HG02798 (cell line): ENCODE data around the gene TRAF2.

ENCODE experiments used
- ATAC-seq: cut with Tn5 transposase; IDR thresholded peaks from one replicate; pipeline ENCODE4 v1.9.1; 2021; ENCODE audit warnings: mild to moderate bottlenecking; ENCODE audit not compliant: unreplicated experiment, poor library complexity

Gene TRAF2

DNA sequence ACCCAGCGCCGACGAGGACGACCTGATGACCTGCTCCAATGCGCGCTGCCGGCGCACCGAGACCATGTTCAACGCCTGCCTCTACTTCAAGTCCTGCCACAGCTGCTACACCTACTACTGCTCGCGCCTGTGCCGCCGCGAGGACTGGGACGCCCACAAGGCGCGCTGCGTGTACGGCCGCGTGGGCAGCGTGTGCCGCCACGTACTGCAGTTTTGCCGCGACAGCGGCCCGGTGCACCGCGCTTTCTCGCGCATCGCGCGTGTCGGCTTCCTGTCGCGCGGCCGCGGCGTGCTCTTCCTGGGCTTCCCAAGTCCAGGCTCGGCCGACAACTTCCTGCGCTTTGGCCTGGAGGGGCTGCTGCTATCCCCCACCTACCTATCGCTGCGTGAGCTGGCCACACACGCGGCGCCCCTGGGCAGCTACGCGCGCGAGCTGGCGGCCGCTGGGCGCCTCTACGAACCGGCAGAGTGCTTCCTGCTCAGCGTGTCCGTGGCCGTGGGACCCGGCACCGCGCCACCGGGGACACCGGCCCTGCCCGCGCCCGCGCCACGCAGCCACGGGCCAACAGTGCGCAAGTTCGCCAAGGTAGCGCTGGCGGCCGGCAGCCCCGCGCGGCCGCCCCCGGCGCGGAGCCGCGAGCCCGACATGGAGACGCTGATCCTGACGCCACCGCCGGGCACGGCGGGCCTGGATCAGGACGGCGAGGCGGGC is 39.8 kb upstream of the TRAF2 start:
- ATAC-seq: no peak

DNA sequence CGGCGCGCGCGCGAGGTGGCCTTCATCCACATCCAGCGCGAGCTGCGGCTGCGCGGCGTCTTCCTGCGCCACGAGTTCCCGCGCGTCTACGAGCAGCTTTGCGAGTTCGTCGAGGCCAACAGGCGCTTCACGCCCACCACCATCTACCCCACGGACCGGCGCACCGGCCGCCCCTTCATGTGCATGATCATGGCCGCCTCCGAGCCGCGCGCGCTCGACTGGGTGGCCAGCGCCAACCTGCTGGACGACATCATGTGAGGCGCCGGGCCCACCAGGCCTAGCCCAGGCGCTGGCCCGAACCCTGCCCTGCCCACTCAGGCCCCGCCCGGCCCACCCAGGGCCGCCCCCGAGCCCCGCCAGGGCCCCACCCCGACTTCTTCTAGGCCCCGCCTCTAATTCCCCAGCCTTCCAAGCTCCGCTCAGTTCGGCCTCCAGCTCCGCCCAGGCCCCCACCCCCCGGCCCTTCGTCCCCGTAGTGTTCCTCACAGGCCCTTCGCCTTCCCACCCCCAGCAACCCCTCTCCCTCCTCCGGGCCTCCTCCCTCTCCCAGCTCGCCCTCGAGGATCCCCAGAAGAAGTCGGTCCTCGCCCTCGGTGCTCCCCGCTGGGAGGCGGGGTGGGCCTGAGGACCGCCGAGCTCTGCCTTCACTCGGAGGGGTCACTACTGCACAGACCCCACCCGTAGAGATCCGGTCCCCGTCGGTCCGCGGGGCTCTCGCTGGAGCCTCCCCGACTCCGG is 39.1 kb upstream of the TRAF2 start:
- ATAC-seq: no peak

DNA sequence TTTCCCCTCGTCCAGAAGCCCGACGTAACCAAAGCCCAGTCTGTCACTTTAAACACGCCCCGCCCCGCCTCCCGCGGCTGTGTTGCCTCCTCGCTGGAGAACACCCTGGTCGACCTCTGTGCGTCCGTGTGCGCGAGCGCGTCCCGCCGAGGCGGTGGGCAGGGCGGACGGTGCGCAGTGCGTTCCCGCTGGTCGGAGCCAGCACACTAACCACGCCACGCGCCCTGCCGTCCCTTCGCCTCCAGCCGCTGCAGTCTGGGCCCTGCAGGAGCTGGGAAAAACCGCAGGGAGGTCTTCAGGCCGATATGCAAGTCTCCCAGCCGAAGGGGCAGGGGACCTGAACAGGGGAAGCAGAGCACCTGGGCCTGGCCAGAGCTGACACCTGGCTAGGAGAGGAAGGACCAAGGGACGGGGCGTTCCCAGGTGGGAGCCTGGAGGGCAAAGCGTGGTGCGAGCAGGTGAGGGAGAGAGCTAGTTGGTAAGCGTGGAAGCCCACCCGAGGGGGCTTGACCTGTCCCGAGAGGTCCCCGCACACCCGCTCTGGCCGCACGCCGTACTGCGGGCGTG is 38.4 kb upstream of the TRAF2 start:
- ATAC-seq: peak; percentile 18

DNA sequence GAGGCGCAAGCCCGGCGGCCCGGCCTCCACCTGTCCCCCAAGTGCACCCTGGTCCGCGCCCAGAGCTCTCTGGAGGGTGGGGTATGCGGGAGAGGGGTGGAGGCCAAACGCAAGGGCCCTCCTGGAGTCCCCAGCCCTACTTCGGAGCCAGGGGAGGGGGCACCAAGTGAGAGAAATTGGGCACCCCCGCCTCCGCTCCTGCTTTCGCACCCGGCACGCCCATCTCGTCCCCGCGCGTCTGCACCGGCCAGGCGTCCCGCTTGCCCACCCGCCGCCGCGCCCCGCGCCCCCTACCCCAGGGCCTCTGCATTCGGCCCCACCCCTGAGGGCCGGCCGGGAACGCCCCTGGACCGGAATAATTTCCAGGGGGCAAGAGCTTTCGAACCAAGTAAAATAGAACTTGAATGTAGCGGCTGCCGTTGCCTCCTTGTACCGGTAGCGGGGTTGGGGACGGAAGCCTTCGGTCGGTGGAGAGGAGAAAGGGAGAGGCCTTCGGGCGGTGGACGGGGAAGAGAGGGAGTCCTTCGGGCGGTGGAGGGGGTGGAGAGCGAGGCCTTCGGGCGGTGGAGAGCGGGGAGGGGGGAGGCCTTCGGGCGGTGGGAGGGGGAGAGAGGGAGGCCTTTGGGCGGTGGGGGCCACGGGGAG is 37.8 kb upstream of the TRAF2 start:
- no peak for ATAC-seq

DNA sequence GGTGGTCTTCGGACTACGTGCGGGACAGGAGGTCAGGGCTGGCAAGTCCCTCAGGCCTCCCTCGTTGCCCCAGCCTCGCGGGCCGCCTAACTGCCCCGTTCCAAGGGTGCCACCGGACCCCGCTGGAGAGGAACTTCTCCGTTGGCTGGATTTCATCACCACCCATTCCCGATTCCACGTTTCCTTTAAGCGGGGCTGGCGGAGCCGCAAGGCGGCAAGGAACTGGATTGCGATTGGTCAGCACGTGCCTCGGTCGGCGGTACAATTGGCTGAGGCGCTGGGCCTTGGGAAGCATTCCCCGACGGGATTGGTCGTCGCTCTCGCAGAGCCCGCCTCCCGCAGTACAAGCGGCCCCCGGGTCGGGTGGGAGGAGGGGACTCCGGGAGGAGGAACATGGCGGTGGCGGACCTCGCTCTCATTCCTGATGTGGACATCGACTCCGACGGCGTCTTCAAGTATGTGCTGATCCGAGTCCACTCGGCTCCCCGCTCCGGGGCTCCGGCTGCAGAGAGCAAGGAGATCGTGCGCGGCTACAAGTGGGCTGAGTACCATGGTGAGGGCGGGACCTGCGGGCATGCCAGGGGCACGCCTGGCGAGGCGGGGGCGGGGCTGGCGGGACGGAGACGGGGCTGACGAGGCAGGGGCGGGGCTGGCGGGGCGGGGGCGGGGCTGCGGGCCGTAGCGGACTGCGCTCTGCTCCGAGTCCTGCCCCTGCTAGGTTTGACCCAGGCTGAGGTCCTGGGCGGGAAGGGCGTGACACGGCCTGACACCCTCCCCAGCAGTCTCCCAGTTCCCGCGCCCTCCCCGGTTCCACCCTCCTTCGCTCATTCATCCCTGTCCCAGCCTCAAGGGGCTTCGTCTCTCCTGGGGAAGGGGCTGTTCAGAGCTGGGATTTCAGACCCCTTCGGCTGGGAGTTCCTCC is 37.0 kb upstream of the TRAF2 start, which contains the start of gene PHPT1:
PHPT1 (plus strand) TSS at position 372 of the 922 bp plus-strand sequence; CDS start at position 394, 22 bp downstream.
- peak; percentile 84 for ATAC-seq

DNA sequence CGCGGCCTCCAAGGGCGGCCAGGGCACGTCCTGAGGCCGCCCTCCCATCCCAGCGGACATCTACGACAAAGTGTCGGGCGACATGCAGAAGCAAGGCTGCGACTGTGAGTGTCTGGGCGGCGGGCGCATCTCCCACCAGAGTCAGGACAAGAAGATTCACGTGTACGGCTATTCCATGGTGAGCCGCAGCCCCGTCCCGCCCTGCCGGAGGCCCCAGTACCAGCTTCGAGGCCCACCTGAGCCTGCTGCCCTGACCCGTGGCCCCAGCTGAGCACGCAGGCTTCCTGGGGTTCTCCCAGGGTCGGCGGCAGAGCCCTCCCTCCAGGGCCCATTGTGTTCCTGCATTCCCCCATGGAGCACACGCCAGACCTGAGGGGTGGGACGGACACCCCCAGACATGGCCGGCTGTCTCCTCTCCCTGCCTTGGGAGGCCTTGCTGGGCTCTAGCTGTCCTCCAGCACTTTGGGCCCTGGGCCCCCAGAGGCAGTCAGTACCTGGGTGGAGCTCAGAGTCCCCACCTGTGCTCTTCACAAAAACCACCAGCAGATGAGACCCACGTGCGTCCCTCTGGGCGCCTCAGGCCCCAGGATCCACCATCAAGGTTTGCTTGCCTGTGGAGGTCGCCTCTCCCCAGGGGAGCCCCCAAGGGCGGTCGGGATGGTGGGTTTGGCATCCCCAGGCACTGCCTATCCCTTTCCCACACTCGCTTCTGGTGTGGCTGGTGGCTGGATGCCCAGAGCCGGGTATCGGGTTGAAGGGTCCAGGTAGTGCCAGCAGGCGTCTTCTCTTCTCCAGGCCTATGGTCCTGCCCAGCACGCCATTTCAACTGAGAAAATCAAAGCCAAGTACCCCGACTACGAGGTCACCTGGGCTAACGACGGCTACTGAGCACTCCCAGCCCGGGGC is 36.1 kb upstream of the TRAF2 start:
- ATAC-seq: no peak

DNA sequence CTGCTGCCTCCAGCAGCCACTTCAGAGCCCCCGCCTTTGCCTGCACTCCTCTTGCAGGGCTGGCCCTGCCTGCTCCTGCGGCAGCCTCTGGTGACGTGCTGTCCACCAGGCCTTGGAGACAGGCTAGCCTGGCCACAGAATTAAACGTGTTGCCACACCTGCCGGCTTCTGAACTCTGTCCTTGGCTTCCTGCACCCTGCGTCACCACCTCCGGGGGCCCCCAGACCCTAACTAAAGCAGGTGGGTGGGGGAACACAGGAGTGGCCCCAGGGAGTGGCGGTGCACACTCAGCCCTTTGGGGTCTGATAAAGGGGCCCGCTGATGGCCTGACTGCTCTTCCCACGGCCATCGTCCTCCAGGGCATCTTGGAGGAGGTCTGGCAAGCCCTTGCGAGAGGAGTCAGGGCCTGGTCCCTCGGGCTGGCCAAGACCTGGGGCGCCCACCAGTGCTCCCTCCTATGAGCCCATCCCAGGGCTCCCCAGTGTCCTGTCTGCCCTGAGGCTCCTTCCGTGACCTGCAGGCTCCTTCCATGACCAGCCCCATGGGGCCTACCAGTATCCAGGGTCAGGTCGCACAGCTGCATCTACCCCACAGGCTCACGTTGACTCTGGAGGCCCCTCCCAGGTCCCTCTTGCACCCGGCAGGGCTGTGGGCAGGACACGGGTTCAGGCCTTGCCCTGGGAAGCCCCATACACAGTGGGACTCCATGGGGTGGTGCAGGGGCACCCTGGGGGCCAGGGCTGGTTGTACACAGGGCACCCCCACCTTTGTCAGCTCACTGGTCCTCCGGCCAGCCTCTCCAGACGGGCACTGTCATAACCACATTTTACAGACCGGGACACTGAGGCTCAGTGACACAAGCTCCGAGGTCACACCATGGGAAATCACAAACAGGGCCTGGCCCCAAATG is 35.2 kb upstream of the TRAF2 start:
- no peak for ATAC-seq

DNA sequence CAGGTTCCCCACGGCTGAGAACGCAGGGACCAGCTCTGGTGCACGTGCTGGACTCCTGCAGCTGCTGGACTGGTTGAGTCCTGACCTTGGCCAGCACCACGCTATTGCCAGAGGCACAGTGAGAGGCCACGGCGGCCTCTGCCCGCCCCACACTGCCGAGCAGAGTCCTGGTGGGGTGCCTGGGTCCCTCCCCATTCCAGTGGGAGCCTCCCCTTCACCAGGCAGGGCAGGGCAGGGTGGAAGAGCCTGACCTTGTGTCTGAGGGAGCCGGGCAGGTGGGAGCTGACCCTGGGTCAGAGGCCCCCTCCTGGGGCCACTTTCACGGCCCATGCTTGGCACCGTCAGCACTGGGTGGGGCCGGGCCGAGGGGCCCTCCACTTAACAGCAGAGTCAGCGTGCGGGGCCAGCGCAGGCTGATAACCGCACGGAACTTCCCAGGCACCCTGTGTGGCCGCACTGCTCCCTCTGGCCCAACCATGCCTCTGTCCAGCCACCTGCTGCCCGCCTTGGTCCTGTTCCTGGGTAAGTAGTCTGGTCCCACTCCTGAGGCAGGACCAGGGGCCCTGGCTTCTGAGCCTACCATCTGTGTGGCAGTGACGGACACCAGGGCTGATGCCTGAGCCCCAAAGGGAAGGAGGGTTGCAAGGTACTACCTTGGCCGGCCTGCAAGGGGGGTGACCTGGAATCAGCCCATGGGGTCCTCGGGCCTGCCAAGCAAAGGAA is 34.2 kb upstream of the TRAF2 start, which contains the start of gene MAMDC4:
MAMDC4 (plus strand) TSS at position 406 of the 723 bp plus-strand sequence; CDS start at position 477, 71 bp downstream.
- ATAC-seq: no peak

DNA sequence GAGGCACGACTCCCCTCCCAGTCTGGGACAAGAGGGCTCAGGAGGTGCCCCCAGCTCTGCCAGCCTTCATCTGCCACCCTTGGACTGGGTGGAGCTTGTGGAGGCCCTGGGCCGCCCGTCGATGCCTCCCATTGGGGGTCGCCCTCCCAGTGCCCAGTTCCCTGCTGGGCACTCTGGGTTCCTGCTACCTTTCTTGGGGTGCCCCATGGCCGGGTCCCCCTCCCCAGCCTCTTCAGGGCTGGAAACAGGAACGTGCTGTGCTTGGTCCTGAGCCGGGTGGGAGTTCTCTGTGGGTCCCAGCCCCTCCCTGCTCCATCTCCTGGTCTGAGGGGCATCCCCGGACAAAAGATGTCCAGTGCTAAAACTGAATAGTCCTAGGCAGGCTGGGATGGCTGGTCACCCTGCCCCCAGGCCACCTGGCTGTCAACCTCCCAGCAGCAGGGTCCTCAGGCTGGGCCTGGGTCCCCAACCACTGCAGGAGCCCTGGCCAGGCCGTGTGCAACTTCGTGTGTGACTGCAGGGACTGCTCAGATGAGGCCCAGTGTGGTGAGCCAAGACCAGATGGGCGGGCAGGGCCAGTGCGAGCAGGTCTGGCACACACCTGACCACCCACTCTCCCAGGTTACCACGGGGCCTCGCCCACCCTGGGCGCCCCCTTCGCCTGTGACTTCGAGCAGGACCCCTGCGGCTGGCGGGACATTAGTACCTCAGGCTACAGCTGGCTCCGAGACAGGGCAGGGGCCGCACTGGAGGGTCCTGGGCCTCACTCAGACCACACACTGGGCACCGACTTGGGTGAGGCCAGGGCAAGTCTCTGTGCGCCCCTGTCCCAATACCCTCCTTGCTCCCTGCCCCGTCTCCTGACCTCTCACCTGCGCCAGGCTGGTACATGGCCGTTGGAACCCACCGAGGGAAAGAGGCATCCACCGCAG is 33.4 kb upstream of the TRAF2 start:
- ATAC-seq: no peak

DNA sequence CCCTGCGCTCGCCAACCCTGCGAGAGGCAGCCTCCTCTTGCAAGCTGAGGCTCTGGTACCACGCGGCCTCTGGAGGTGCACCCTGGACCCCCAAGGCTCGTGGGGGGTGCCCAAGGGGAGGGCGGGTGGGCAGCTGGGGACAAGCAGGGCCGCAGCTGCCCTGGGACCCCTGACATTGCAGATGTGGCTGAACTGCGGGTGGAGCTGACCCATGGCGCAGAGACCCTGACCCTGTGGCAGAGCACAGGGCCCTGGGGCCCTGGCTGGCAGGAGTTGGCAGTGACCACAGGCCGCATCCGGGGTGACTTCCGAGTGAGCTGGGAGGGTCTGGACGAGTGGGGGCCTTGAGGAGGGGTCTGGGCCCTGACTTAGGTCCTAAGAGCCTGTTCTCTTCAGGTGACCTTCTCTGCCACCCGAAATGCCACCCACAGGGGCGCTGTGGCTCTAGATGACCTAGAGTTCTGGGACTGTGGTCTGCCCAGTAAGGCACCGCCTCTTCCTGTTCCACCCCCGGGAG is 32.7 kb upstream of the TRAF2 start:
- ATAC-seq: no peak

DNA sequence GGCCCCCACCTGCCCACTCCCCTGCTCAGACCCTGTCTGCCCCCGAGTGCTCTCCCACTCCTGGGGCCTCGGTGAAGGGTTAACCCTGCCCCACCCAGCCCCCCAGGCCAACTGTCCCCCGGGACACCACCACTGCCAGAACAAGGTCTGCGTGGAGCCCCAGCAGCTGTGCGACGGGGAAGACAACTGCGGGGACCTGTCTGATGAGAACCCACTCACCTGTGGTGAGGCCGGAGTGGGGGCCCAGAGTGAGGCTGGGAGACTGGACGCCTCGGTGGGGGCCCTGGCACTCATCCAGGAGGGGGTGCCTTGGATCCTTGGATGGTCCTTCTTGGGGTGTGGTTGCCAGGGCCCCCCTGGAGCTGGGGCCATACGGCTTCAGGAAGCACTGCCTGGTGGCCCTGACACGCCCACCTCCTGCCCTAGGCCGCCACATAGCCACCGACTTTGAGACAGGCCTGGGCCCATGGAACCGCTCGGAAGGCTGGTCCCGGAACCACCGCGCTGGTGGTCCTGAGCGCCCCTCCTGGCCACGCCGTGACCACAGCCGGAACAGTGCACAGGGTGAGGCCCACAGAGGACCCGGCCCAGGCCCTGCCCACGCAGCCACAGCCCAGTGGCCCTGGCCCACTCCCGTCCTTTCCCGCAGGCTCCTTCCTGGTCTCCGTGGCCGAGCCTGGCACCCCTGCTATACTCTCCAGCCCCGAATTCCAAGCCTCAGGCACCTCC is 32.0 kb upstream of the TRAF2 start:
- no peak for ATAC-seq

DNA sequence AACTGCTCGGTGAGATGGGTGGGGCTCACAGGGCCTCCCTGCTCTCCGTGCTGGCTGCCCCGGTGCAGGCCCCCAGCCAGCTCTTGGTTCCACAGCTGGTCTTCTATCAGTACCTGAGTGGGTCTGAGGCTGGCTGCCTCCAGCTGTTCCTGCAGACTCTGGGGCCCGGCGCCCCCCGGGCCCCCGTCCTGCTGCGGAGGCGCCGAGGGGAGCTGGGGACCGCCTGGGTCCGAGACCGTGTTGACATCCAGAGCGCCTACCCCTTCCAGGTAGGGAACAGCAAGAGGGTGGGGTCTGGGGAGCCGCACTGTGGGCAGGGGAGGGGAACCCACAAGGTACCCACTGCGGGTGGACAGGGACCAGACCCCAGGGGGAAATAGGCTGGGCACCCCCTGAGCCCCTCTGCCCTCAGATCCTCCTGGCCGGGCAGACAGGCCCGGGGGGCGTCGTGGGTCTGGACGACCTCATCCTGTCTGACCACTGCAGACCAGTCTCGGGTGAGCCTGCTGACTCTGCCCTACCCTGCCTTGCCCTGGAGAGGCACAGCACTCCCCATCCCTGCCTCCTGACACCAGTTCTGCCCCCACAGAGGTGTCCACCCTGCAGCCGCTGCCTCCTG is 31.4 kb upstream of the TRAF2 start:
- no peak for ATAC-seq

DNA sequence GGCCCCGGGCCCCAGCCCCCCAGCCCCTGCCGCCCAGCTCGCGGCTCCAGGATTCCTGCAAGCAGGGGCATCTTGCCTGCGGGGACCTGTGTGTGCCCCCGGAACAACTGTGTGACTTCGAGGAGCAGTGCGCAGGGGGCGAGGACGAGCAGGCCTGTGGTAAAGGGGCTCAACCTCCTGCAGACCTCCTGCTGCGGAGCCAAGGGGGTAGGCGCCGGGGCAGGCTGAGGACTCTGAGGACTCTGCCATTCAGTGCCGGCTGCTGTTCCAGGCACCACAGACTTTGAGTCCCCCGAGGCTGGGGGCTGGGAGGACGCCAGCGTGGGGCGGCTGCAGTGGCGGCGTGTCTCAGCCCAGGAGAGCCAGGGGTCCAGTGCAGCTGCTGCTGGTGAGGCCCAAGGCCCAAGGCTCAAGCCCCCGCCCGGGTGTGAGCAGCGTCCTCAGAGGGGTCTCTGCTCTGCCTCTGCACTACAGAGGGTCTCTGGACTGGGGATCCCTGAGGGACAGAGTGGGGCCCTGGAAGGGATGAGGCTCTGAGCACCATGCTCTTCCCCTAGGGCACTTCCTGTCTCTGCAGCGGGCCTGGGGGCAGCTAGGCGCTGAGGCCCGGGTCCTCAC is 30.7 kb upstream of the TRAF2 start:
- no peak for ATAC-seq

DNA sequence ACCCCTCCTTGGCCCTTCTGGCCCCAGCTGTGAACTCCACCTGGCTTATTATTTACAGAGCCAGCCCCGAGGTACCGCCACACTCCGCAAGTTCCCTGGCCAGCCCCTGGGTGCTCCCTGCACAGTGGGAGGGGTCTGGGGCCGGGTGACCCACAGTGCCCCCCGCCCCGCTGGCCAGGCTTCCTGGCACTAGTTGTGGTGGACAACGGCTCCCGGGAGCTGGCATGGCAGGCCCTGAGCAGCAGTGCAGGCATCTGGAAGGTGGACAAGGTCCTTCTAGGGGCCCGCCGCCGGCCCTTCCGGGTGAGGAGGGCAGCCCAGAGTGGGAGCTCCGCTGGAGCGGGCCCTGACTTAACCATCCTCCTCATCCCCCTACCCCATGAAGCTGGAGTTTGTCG is 30.2 kb upstream of the TRAF2 start:
- no peak for ATAC-seq
